Thyroid gland (tissue), 4 donors: ENCODE results near the gene CCDC149.

ENCODE experiments used
- POLR2A ChIP-seq, 2 donors: fragments of 450-650 bp; IDR thresholded peaks; one replicate each; pipeline ENCODE4 v1.6.1; 2017; ENCODE audit warnings: antibody characterized with exemption in 2 of 2, mild to moderate bottlenecking in 2 of 2, moderate library complexity in 1 of 2
- TF ChIP-seq, protein P1 (sequence below), 6 experiments: fragments of 200-600 bp in 3 of 6; fragments of 450-650 bp in 3 of 6; sonication (generic) in 3 of 6; IDR thresholded peaks; one replicate each; pipeline ENCODE4 v1.5.1; 2016 to 2019; ENCODE audit warnings: antibody characterized with exemption in 6 of 6, mild to moderate bottlenecking in 2 of 6, inconsistent platforms in 1 of 6, moderate library complexity in 1 of 6

DNA sequence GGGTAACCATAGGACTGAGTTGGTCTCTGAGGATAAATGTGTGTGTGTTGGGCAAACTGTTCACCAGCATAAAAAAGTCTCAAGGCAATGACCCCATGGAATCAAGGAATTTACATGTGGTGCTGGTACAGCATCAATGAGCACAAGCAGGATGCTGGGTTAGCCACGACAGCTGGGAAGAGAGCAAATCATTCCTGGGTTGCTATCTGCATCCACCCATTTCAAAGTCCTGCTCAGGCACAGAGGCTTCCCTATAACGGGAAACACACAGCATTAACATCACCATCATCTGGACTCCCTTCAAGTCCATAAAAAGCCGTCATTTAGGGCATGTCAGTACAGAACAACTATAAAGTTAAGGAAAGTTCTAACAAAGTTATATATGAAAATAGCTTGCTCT, 41.6 kb downstream of the CCDC149 start:
- TF ChIP-seq, protein P1, sequence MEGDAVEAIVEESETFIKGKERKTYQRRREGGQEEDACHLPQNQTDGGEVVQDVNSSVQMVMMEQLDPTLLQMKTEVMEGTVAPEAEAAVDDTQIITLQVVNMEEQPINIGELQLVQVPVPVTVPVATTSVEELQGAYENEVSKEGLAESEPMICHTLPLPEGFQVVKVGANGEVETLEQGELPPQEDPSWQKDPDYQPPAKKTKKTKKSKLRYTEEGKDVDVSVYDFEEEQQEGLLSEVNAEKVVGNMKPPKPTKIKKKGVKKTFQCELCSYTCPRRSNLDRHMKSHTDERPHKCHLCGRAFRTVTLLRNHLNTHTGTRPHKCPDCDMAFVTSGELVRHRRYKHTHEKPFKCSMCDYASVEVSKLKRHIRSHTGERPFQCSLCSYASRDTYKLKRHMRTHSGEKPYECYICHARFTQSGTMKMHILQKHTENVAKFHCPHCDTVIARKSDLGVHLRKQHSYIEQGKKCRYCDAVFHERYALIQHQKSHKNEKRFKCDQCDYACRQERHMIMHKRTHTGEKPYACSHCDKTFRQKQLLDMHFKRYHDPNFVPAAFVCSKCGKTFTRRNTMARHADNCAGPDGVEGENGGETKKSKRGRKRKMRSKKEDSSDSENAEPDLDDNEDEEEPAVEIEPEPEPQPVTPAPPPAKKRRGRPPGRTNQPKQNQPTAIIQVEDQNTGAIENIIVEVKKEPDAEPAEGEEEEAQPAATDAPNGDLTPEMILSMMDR (IDR thresholded peaks at IDR 0.05), result no peak
- TF ChIP-seq POLR2A (IDR thresholded peaks at IDR 0.05), result no peak
